ENCODE data around the gene CACNG8. TPM values are rescaled to one million over a fixed set of nuclear protein-coding genes. Genes with fewer than 3 reads are reported as not detected.

The CACNG8 gene
- total and polyA plus RNA-seq, 12 donors = 0.03 to 0.31 (median 0.14) TPM; not detected in 1

DNA sequence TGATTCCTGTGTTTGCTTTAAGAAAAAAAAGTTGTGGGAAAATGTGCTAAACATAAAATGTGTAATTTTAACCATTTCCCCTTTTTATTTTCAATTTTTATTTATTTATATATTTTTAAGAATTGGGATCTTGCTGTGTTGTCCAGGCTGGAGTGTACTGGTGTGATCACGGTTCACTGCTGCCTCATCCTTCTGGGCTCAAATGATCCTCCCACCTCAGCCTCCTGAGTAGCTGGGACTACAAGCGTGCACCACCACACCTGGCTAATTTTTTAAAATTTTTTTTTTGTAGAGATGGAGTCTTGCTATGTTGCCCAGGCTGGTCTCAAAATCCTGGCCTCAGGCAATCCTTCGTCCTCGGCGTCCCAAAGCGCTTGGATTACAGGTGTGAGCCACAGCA, 47.7 kb downstream of the CACNG8 start:
- intact Hi-C loops (cut with DNase I) = loop anchor here in 1 of 10 donors (5.0 kb wide), 1 partner anchor 958 kb away; no protein-coding TSS in a partner anchor
- H3K9me3 ChIP-seq = no peaks in the 10 kb centered on the region
- no peak overlapping the region for H3K27ac ChIP-seq
- peaks cover 0 to 4% (median 0%) of the 10 kb centered on the region in 9 donors for H3K4me1 ChIP-seq
- 87 to 92% methylated on average over 6 of the region's 6 CpGs for WGBS, 2 donors
- TF ChIP-seq, protein P1, sequence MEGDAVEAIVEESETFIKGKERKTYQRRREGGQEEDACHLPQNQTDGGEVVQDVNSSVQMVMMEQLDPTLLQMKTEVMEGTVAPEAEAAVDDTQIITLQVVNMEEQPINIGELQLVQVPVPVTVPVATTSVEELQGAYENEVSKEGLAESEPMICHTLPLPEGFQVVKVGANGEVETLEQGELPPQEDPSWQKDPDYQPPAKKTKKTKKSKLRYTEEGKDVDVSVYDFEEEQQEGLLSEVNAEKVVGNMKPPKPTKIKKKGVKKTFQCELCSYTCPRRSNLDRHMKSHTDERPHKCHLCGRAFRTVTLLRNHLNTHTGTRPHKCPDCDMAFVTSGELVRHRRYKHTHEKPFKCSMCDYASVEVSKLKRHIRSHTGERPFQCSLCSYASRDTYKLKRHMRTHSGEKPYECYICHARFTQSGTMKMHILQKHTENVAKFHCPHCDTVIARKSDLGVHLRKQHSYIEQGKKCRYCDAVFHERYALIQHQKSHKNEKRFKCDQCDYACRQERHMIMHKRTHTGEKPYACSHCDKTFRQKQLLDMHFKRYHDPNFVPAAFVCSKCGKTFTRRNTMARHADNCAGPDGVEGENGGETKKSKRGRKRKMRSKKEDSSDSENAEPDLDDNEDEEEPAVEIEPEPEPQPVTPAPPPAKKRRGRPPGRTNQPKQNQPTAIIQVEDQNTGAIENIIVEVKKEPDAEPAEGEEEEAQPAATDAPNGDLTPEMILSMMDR (IDR thresholded peaks at IDR 0.05) = no peak
- H3K36me3 ChIP-seq = no peaks in the 10 kb centered on the region
- peaks cover 6 to 80% (median 74%) of the 10 kb centered on the region in 7 donors for H3K27me3 ChIP-seq
- ATAC-seq = no peak
- no peak overlapping the region for H3K4me3 ChIP-seq
- DNase-seq = no peak

DNA sequence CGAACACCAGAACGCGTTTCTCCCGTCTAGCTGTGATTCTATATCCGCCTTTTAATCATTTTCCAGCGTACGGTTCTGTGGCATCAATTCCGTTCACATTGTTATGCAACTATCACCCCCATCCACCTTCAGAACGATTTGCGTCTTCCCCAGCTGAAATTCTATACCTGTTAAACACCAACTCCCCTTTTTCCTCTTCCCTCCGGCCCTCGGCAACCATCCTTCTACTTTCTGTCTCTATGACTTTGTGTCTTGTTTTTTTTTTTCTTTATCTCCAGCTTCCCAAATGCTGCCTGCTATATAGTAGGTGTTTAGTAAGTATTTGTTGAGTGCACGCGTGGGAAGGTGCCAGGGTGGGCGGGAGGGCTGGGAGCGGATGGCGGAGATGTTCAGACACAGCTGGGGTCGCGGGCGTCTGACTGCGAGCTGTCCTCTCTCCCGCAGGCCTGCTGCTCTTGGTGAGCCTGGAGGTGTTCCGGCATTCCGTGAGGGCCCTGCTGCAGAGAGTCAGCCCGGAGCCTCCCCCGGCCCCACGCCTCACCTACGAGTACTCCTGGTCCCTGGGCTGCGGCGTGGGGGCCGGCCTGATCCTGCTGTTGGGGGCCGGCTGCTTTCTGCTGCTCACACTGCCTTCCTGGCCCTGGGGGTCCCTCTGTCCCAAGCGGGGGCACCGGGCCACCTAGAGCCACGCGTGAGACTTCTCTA, 48.9 kb downstream of the CACNG8 start:
- peaks cover 6 to 87% (median 83%) of the 10 kb centered on the region in 7 donors for H3K27me3 ChIP-seq

DNA sequence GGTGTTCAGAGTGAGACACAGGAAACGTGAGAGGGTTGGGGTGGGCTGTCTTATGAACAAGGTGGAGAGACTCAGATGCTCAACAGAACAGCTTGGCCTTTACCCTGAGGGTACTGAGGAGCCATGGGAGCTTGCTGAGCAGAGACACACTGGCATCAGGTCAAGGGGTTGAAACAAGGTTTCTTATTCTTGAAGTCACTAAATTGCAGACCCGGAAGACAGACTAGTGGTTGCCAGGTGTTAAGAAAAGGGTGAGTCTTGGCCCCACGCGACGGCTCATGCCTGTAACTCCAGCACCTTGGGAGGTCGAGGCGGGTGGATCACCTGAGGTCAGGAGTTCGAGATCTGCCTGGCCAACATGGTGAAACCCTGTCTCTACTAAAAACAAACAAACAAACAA, 51.1 kb downstream of the CACNG8 start:
- peaks cover 6 to 75% (median 69%) of the 10 kb centered on the region in 7 donors for H3K27me3 ChIP-seq
- peaks cover 0 to 1% (median 0%) of the 10 kb centered on the region in 9 donors for H3K4me1 ChIP-seq
- H3K4me3 ChIP-seq = no peak overlapping the region
- WGBS, 2 donors = 79 to 84% methylated on average over 7 to 8 of the region's 8 CpGs
- no peak for ATAC-seq
- H3K9me3 ChIP-seq = peaks cover 0 to 3% (median 0%) of the 10 kb centered on the region in 11 donors
- H3K36me3 ChIP-seq = no peaks in the 10 kb centered on the region
- H3K27ac ChIP-seq = no peak overlapping the region
- no peak for DNase-seq
- intact Hi-C loops (cut with DNase I) = loop anchor here in 1 of 10 donors (5.0 kb wide), 1 partner anchor 962 kb away; no protein-coding TSS in a partner anchor
- TF ChIP-seq, protein P1 (IDR thresholded peaks at IDR 0.05) = no peak

More for the DNA sequence above, 48.9 kb downstream of the CACNG8 start:
- no peak for DNase-seq
- Histone ChIP-seq H3K4me1 (peaks cover 0 to 4% (median 0%) of the 10 kb centered on the region in 9 donors), H3K4me3 (no peak overlapping the region), H3K36me3 (no peaks in the 10 kb centered on the region), H3K27ac (no peak overlapping the region), H3K9me3 (no peaks in the 10 kb centered on the region)
- WGBS, 2 donors = 25 to 31% methylated on average over 36 of the region's 36 CpGs
- TF ChIP-seq, protein P1 (IDR thresholded peaks at IDR 0.05) = no peak
- intact Hi-C loops (cut with DNase I) = loop anchor here in 1 of 10 donors (5.0 kb wide), 1 partner anchor 959 kb away; no protein-coding TSS in a partner anchor
- no peak for ATAC-seq

DNA sequence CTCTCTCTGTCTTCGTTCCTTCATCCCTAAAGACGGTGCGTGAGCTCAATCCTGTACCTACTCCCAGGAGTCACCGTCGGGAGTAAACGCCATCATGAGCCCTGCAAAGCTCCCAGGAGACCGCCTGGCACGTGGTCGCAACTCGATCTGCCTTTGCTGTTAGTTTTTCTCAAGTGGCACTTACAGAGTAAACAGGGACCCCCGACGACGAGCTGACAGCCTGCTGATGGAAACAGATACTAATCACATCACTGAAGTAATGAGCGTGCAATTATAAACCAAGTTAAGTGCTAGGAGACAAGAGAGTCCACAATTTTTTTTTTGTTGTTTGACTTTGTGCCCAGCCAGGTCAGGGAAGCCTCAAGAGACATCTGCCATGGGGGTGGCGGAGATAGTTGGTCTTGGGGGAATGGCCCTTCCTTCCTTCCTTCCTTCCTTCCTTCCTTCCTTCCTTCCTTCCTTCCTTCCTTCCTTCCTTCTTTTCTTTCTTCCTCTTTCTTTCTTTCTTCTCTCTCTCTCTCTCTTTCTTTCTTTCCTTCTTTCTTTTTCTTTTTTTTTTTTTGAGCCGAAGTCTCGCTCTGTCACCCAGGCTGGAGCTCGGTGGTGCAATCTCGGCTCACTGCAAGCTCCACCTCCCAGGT, 52.3 kb downstream of the CACNG8 start:
- Histone ChIP-seq H3K27ac (no peak overlapping the region), H3K9me3 (peaks cover 0 to 3% (median 0%) of the 10 kb centered on the region in 11 donors), H3K27me3 (peaks cover 2 to 68% (median 60%) of the 10 kb centered on the region in 7 donors), H3K36me3 (no peaks in the 10 kb centered on the region), H3K4me1 (peaks cover 0 to 13% (median 0%) of the 10 kb centered on the region in 9 donors), H3K4me3 (no peak overlapping the region)
- WGBS, 2 donors = 42 to 44% methylated on average over 19 of the region's 19 CpGs
- intact Hi-C loops (cut with DNase I) = loop anchor here in 1 of 10 donors (5.0 kb wide), 1 partner anchor 963 kb away; no protein-coding TSS in a partner anchor
- DNase-seq (no peak), ATAC-seq (no peak)
- TF ChIP-seq, protein P1 (IDR thresholded peaks at IDR 0.05) = no peak
